Peyer's patch (tissue), 4 donors: ENCODE measurements around the gene ATP9A.

Experiments used
- CTCF ChIP-seq, 6 experiments: fragments of 450-650 bp in 4 of 6; fragments of 200-600 bp in 2 of 6; sonication (generic) in 1 of 6; IDR thresholded peaks; one replicate each; pipeline ENCODE4 v1.5.1; 2017 to 2019; ENCODE audit warnings: antibody characterized with exemption in 6 of 6, mild to moderate bottlenecking in 3 of 6, moderate library complexity in 1 of 6
- POLR2A ChIP-seq, 2 donors: fragments of 450-650 bp; IDR thresholded peaks; one replicate each; pipeline ENCODE4 v1.5.1; 2017; ENCODE audit warnings: antibody characterized with exemption in 2 of 2, mild to moderate bottlenecking in 2 of 2, moderate library complexity in 2 of 2

GRCh38 chr20:51811042-51811355 lies 42.8 kb upstream of the ATP9A start:
- TF ChIP-seq CTCF (IDR thresholded peaks at IDR 0.05) (no peak), POLR2A (IDR thresholded peaks at IDR 0.05) (no peak)
